HCT116 (cell line): Measurements from ENCODE around the gene PRRG4.

Experiments used
- CTCF ChIP-seq, 3 experiments: fragments of 200-600 bp in 1 of 3; sonication (generic) in 1 of 3; IDR thresholded peaks in 2 of 3; conservative IDR thresholded peaks in 1 of 3; 2 replicates each; pipeline ENCODE4 v1.5.1; 2012 to 2017; ENCODE audit warnings: low read depth in 2 of 3, low read length in 2 of 3, antibody characterized with exemption in 1 of 3, borderline replicate concordance in 1 of 3, control low read depth in 1 of 3, mild to moderate bottlenecking in 1 of 3, mixed read lengths in 1 of 3, mixed run types in 1 of 3, moderate library complexity in 1 of 3; ENCODE audit not compliant: insufficient read depth in 1 of 3
- RAD21 ChIP-seq: IDR thresholded peaks from 2 replicates; pipeline ENCODE4 v1.6.1; 2012; ENCODE audit warnings: low read depth, mild to moderate bottlenecking
- REST ChIP-seq: IDR thresholded peaks from 2 replicates; pipeline ENCODE4 v1.6.1; 2012; ENCODE audit warnings: low read depth
- TF ChIP-seq, protein P1 (sequence below): IDR thresholded peaks from 2 replicates; pipeline ENCODE4 v1.6.1; 2012

DNA sequence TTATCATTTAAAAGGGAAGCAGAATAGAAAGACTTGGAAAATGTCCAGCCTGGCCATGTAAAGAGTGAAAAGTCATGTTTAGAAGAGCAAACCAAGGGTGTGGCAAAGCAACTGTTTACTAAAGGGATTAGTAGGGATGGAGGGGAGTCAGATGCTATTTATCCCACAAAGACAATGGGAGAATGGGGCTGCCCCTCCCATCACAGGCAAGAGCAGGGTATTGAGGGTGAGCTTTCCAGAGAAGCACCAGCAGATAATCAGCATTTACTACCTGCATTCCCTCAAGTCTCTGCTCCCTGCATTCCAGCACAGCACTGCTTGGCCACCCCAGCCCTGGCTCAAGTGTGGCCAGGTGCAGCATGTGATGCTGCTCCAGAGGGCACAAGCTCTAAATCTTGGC, 44.4 kb downstream of the PRRG4 start:
- TF ChIP-seq, protein P1, sequence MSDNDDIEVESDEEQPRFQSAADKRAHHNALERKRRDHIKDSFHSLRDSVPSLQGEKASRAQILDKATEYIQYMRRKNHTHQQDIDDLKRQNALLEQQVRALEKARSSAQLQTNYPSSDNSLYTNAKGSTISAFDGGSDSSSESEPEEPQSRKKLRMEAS, result no peak
- no peak for TF ChIP-seq CTCF (IDR thresholded peaks at IDR 0.05 in 2 of 3, conservative IDR thresholded peaks at IDR 0.05 in 1 of 3; ENCODE audit: borderline replicate concordance in 1 of 3, insufficient read depth in 1 of 3, low read depth in 2 of 3, low read length in 2 of 3)
- no peak for TF ChIP-seq RAD21
- no peak for TF ChIP-seq REST
